SK-N-MC (cell line): ENCODE results near the gene DCUN1D2.

Experiments used
- EZH2 ChIP-seq: fragments of 200-600 bp; sonication (generic); IDR thresholded peaks from one replicate; pipeline ENCODE4 v1.6.1; 2017; ENCODE audit warnings: antibody characterized with exemption
- FOXP2 ChIP-seq: optimal IDR thresholded peaks from 2 replicates; pipeline ENCODE3; 2011; ENCODE audit warnings: mild to moderate bottlenecking, moderate library complexity; ENCODE audit not compliant: insufficient read depth; ENCODE audit errors: extremely low read length, control extremely low read depth
- POLR2AphosphoS5 ChIP-seq: IDR thresholded peaks from 2 replicates; pipeline ENCODE4 v1.6.1; 2012; ENCODE audit warnings: mild to moderate bottlenecking, low read depth, low read length, borderline replicate concordance

DNA sequence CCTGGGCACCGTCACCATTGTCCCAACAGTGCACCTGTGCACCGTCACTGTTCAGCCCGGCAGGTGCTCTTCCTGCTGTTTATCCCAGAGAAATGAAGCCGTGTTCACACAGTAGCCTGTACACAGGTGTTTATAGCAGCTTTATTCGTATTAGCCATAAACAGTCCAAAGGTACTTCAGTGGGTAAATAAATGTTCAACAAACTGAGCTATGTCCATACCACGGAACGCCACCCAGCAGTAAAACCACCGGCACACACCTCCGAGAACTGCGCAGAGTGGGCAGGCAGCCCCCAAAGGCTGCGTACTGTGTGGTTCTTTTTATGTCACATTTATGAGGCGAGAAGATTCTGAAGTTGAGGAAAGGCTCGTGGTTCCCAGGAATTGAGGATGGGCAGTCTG, 44.9 kb upstream of the DCUN1D2 start:
- TF ChIP-seq EZH2 (no peak), POLR2AphosphoS5 (no peak), FOXP2 (no peak)
